ENCODE measurements around the gene AFMID. TPM values are rescaled to one million over a fixed set of nuclear protein-coding genes. Genes with fewer than 3 reads are reported as not detected.
"Not testable (repeated sequence)": the region's sequence is repeated elsewhere in the genome, so short reads cannot be mapped to it uniquely, and the experiment has no call there.

Gene AFMID
- 47.7 and 85.8 TPM in 2 replicates for total RNA-seq
- polyA plus RNA-seq, result 23.6 and 40.1 TPM in 2 replicates

- Histone ChIP-seq H3K27ac (no peak within 1 kb of the TSS), H3K27me3 (no peaks in the 10 kb centered on the region), H3K36me3 (no peaks in the 10 kb centered on the region), H3K9me3 (ENCODE audit: low read depth) (no peaks in the 10 kb centered on the region), H3K4me3 (peak within 1 kb of the TSS; percentile 47), H3K4me1 (ENCODE audit: low read depth) (peaks cover 6% of the 10 kb centered on the region)
- peak; percentile 98 for DNase-seq (ENCODE audit: low read depth in 1 of 2, low spot score in 1 of 2)
- peak; percentile 73 for TF ChIP-seq CTCF (IDR thresholded peaks at IDR 0.05; ENCODE audit: low read depth, low read length)
These were observed at the start of gene AFMID, which contains the start of gene TK1 for GRCh38 chr17:78186692-78187595. AFMID (plus strand) TSS chr17:78187362; CDS start chr17:78187371, 9 bp downstream. TK1 (minus strand) TSS chr17:78187052; CDS start chr17:78186994, 58 bp downstream.

GRCh38 chr17:78137392-78138203, 49.6 kb upstream of the AFMID start:
- no peaks in the 10 kb centered on the region for H3K4me1 ChIP-seq (ENCODE audit: low read depth)
- peak; percentile 36 for TF ChIP-seq CTCF (IDR thresholded peaks at IDR 0.05; ENCODE audit: low read depth, low read length)
- no peak for DNase-seq (ENCODE audit: low read depth in 1 of 2, low spot score in 1 of 2)
- no peaks in the 10 kb centered on the region for H3K9me3 ChIP-seq (ENCODE audit: low read depth)
- H3K36me3 ChIP-seq, result no peaks in the 10 kb centered on the region
- H3K27ac ChIP-seq, result no peak overlapping the region
- no peak overlapping the region for H3K4me3 ChIP-seq
- no peaks in the 10 kb centered on the region for H3K27me3 ChIP-seq

- H3K36me3 ChIP-seq, result no peaks in the 10 kb centered on the region
- no peak for TF ChIP-seq CTCF (IDR thresholded peaks at IDR 0.05; ENCODE audit: low read depth, low read length)
- H3K9me3 ChIP-seq (ENCODE audit: low read depth), result no peaks in the 10 kb centered on the region
- no peak overlapping the region for H3K27ac ChIP-seq
- no peaks in the 10 kb centered on the region for H3K27me3 ChIP-seq
- no peak for DNase-seq (ENCODE audit: low read depth in 1 of 2, low spot score in 1 of 2)
- peaks cover 3% of the 10 kb centered on the region for H3K4me1 ChIP-seq (ENCODE audit: low read depth)
- no peak overlapping the region for H3K4me3 ChIP-seq
These were observed 48.7 kb upstream of the AFMID start for GRCh38 chr17:78138204-78139060.

GRCh38 chr17:78139861-78140168, 47.3 kb upstream of the AFMID start:
- not testable (repeated sequence) for H3K9me3 ChIP-seq (ENCODE audit: low read depth)

GRCh38 chr17:78140169-78141051, 46.8 kb upstream of the AFMID start:
- no peaks in the 10 kb centered on the region for H3K27me3 ChIP-seq
- H3K9me3 ChIP-seq (ENCODE audit: low read depth), result no peaks in the 10 kb centered on the region
- peak; percentile 77 to 90 for DNase-seq (ENCODE audit: low read depth in 1 of 2, low spot score in 1 of 2)
- peaks cover 22% of the 10 kb centered on the region for H3K4me1 ChIP-seq (ENCODE audit: low read depth)
- no peak overlapping the region for H3K4me3 ChIP-seq
- no peak for TF ChIP-seq CTCF (IDR thresholded peaks at IDR 0.05; ENCODE audit: low read depth, low read length)
- no peak overlapping the region for H3K27ac ChIP-seq
- no peaks in the 10 kb centered on the region for H3K36me3 ChIP-seq

More at GRCh38 chr17:78139861-78140168, 47.3 kb upstream of the AFMID start:
- not testable (repeated sequence) for DNase-seq (ENCODE audit: low read depth in 1 of 2, low spot score in 1 of 2); H3K27ac ChIP-seq; H3K4me3 ChIP-seq; H3K36me3 ChIP-seq; H3K27me3 ChIP-seq
- H3K4me1 ChIP-seq (ENCODE audit: low read depth), result peaks cover 16% of the 10 kb centered on the region

All from cardiac muscle cell (in vitro differentiated cells and primary cell).